ENCODE data around the gene ATRIP.

- TF ChIP-seq ESRRA (IDR thresholded peaks at IDR 0.05; ENCODE audit: borderline replicate concordance, low read length) (no peak), REST (IDR thresholded peaks at IDR 0.05) (no peak), CTCF (IDR thresholded peaks at IDR 0.05) (no peak), ZC3H11A (IDR thresholded peaks at IDR 0.05) (no peak), RCOR1 (IDR thresholded peaks at IDR 0.05; ENCODE audit: low read depth, low read length) (no peak), POLR2A (IDR thresholded peaks at IDR 0.05; ENCODE audit: low read length) (no peak), SREBF2 (IDR thresholded peaks at IDR 0.05) (no peak), PHF8 (IDR thresholded peaks at IDR 0.05; ENCODE audit: borderline replicate concordance, low read depth) (no peak)
Observed at GRCh38 chr3:48422681-48423080, 23.9 kb upstream of the ATRIP start.

All from A549 (cell line).